ENCODE measurements around the gene YAF2. TPM values are rescaled to one million over a fixed set of nuclear protein-coding genes. Genes with fewer than 3 reads are reported as not detected.

The YAF2 gene
- total and polyA plus RNA-seq, 2 of the 13 experiments (the other 11 are each of a cell fraction or from before 2014, with no cell fraction given), result 8.4 to 11.7 TPM

DNA sequence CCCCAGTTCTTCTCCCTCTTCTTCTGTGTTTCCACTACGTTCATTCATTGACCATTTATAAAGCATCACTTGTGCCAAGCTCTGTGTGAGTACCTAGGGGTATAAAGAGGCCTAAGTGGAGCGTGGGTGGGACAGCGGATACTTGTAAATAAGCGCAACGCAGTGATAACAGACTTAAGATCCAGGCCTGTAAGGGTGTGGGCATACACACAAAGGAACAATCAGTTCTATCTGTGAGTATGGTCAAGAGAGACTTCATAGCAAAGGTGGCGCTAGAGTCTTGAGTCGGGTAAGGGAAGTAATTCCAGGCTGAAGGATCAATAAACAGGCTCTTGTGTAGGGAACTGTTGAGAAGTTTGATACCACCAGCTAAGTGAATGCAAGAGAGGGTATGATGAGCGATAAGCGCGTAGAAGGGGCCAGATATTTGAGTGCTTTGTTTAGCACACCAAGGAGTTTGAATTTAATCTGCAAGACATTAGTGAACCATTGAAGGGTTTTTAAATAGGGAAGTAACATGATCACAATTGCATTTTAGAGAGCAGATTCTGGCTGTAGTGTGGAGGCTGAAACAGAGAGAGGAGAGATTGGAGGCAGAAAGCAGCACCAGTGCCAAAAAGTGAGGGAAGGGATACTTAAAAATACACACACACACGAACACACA lies 92.4 kb downstream of the YAF2 start:
- FAIRE-seq (no peak), ATAC-seq (peak; percentile 2; the same call in 1 of the 3 replicates), DNase-seq (ENCODE audit: low spot score) (no peak)
- ChIA-PET CTCF (ENCODE audit: low intra/inter-chr PET ratio, low total read pairs) (interaction anchor here (0.6 kb wide), 1 partner anchor 34 kb away, joined by 4 read pairs; no protein-coding TSS in a partner anchor), POLR2A (interaction anchor here (1.0 kb wide), 2 partner anchors 9 to 90 kb away, joined by 3 to 4 read pairs; no protein-coding TSS in a partner anchor)
- BruUV-seq (replicated peaks), result no TSS peak
- 75% methylated on average over 11 of the region's 11 CpGs for WGBS (ENCODE audit: low lambda C conversion rate)
- Histone ChIP-seq H2AFZ (ENCODE audit: low read length) (peak overlapping the region; percentile 88), H3K36me3 (replicated peaks in 1 of 2; ENCODE audit: control insufficient read depth in 1 of 2, insufficient read depth in 2 of 2, low read length in 2 of 2) (no peaks in the 10 kb centered on the region), H3K4me1 (ENCODE audit: insufficient read depth, low read length) (peaks cover 40% of the 10 kb centered on the region), H3K4me3 (replicated peaks in 1 of 3; ENCODE audit: insufficient read depth in 1 of 3, low read depth in 2 of 3, low read length in 3 of 3) (peak overlapping the region; percentile 79 to 85 (median 83); a peak in 5 of 6 replicates), H3K9me3 (ENCODE audit: low read length) (no peaks in the 10 kb centered on the region), H3K79me2 (ENCODE audit: insufficient read depth, low read length) (peaks cover 35% of the 10 kb centered on the region), H3K27ac (ENCODE audit: extremely low read length, insufficient read depth, low read length) (no peak overlapping the region), H3K9ac (ENCODE audit: insufficient read depth, low read depth, low read length) (no peak overlapping the region), H3K4me2 (ENCODE audit: low read depth, low read length) (peak overlapping the region; percentile 94), H4K20me1 (ENCODE audit: insufficient read depth, low read length) (peaks cover 17% of the 10 kb centered on the region), H3K27me3 (ENCODE audit: control insufficient read depth in 1 of 2, insufficient read depth in 2 of 2, low read length in 2 of 2) (no peaks in the 10 kb centered on the region)
- in situ Hi-C loops (cut with HindIII; ENCODE audit: extremely low pct_ligation_motif_present, low pct_unique_long_range_greater_than_20kb) (no loop called here), intact Hi-C loops (cut with micrococcal nuclease; ENCODE audit: unreplicated experiment) (no loop called here)
- TF ChIP-seq STAG1 (CRISPR knock-in tag; IDR thresholded peaks at IDR 0.05), result peak; percentile 37
- TF ChIP-seq SMARCC2 (IDR thresholded peaks at IDR 0.05), result no peak
- TF ChIP-seq SP4 (CRISPR knock-in tag; IDR thresholded peaks at IDR 0.05), result 0 out of 2 replicates have a peak, but pooled peaks have one; percentile 40
- TF ChIP-seq, protein P1, sequence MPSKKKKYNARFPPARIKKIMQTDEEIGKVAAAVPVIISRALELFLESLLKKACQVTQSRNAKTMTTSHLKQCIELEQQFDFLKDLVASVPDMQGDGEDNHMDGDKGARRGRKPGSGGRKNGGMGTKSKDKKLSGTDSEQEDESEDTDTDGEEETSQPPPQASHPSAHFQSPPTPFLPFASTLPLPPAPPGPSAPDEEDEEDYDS (CRISPR knock-in tag; IDR thresholded peaks at IDR 0.05), result no peak
- TF ChIP-seq, protein P2, sequence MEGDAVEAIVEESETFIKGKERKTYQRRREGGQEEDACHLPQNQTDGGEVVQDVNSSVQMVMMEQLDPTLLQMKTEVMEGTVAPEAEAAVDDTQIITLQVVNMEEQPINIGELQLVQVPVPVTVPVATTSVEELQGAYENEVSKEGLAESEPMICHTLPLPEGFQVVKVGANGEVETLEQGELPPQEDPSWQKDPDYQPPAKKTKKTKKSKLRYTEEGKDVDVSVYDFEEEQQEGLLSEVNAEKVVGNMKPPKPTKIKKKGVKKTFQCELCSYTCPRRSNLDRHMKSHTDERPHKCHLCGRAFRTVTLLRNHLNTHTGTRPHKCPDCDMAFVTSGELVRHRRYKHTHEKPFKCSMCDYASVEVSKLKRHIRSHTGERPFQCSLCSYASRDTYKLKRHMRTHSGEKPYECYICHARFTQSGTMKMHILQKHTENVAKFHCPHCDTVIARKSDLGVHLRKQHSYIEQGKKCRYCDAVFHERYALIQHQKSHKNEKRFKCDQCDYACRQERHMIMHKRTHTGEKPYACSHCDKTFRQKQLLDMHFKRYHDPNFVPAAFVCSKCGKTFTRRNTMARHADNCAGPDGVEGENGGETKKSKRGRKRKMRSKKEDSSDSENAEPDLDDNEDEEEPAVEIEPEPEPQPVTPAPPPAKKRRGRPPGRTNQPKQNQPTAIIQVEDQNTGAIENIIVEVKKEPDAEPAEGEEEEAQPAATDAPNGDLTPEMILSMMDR (CRISPR knock-in tag; IDR thresholded peaks at IDR 0.05), result peak; percentile 43
- TF ChIP-seq KDM6A (CRISPR knock-in tag; IDR thresholded peaks at IDR 0.05; ENCODE audit: low read depth), result no peak
- no peak for TF ChIP-seq CAMTA2 (CRISPR knock-in tag; IDR thresholded peaks at IDR 0.05; ENCODE audit: borderline replicate concordance)

Measured in HepG2 (cell line).